GM20000 (cell line): ENCODE measurements around the gene UQCR11.

ENCODE experiments used
- DNase-seq: peaks from one replicate; pipeline ENCODE4 v3.0.0; 2012; ENCODE audit warnings: low spot score
- CTCF ChIP-seq: IDR thresholded peaks from 2 replicates; pipeline ENCODE4 v1.5.1; 2012; ENCODE audit warnings: mild to moderate bottlenecking, control low read depth; ENCODE audit errors: extremely low read depth, missing control alignments

The UQCR11 gene

GRCh38 chr19:1649706-1650649 lies 44.7 kb upstream of the UQCR11 start:
- DNase-seq: no peak
- no peak for TF ChIP-seq CTCF

GRCh38 chr19:1648920-1649541 lies 43.8 kb upstream of the UQCR11 start:
- DNase-seq: no peak

GRCh38 chr19:1648459-1648849 lies 43.2 kb upstream of the UQCR11 start:
- DNase-seq: peak; percentile 90
- no peak for TF ChIP-seq CTCF

More at GRCh38 chr19:1648920-1649541, 43.8 kb upstream of the UQCR11 start:
- peak; percentile 8 for TF ChIP-seq CTCF

- DNase-seq: peak; percentile 44
Observed at GRCh38 chr19:1647501-1648458, 42.5 kb upstream of the UQCR11 start.

GRCh38 chr19:1646659-1647453 lies 41.6 kb upstream of the UQCR11 start:
- peak; percentile 39 for DNase-seq
- no peak for TF ChIP-seq CTCF

More at GRCh38 chr19:1647501-1648458, 42.5 kb upstream of the UQCR11 start:
- TF ChIP-seq CTCF: no peak

GRCh38 chr19:1646149-1646548 lies 40.9 kb upstream of the UQCR11 start:
- TF ChIP-seq CTCF: no peak
- DNase-seq: no peak
